Activated gamma-delta T cell treated with anti-CD3 and anti-CD28 coated beads, Interleukin-2, amount 50 U/mL, for 16 hours (primary cell): Measurements from ENCODE around the gene RNF123.

Experiments used
- DNase-seq: peaks from one replicate; pipeline ENCODE4 v3.0.0-alpha.2; 2020; ENCODE audit warnings: low read depth

RNF123 gene

DNA sequence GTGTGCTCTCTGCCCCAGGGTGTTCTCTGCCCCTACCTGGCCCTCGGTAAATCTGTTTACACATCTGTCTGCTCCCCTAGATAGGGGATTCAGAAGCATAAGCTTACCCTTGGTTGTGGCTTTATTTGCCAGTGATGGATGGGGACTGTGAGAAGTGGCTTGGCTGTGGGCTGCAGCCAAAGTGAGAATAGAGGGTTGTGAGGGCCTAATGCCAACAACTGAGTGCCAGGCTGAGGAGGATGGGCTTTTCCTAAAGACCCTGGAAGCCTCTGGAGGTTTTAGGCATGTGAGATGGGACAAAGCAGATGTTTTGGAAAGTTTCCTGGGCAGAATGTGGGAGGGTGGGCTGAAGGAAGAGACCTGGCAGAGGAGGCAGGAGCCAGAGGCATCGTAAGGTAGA is 30.6 kb upstream of the RNF123 start:
- DNase-seq = no peak

DNA sequence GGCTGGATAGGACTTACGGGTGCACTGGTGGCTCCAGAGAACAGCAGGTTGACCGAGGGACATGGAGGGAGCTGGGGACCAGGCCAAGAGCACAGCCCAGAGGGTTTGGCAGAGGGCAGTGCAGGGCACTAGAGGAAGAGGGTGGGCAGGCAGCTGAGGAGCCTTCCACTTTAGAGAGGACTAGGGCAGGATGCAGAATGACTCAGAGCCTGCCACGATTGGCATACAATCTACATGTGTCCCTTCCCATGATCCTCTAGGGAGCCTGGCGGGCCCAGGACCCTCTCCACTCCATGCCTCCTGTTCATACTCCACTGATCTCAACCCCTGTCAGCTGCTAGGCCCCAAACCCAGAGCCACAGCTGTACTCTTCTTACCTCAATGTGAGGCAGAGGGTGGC is 29.6 kb upstream of the RNF123 start:
- DNase-seq = no peak

DNA sequence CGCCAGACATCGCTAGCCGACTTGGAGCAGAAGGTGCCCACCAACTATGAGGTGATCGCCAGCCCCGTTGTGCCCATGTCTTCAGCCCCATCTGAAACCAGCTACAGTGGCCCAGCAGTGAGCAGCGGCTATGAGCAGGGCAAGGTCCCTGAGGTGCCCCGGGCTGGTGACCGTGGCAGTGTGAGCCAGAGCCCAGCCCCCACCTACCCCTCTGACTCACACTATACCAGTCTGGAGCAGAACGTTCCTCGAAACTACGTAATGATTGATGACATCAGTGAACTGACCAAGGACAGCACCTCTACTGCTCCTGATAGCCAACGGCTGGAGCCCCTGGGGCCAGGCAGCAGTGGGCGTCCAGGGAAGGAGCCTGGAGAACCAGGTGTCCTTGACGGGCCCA is 28.1 kb upstream of the RNF123 start:
- DNase-seq = no peak

DNA sequence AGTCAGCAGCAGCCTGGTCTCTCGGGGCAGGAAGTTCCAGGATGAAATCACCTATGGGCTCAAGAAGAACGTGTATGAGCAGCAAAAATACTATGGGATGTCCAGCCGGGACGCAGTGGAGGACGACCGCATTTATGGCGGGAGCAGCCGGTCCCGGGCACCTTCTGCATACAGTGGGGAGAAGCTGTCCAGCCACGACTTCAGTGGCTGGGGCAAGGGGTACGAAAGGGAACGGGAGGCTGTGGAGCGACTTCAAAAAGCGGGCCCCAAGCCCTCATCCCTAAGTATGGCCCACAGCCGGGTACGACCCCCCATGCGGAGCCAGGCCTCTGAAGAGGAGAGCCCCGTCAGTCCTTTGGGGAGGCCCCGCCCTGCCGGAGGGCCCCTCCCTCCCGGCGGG is 27.3 kb upstream of the RNF123 start:
- no peak for DNase-seq

DNA sequence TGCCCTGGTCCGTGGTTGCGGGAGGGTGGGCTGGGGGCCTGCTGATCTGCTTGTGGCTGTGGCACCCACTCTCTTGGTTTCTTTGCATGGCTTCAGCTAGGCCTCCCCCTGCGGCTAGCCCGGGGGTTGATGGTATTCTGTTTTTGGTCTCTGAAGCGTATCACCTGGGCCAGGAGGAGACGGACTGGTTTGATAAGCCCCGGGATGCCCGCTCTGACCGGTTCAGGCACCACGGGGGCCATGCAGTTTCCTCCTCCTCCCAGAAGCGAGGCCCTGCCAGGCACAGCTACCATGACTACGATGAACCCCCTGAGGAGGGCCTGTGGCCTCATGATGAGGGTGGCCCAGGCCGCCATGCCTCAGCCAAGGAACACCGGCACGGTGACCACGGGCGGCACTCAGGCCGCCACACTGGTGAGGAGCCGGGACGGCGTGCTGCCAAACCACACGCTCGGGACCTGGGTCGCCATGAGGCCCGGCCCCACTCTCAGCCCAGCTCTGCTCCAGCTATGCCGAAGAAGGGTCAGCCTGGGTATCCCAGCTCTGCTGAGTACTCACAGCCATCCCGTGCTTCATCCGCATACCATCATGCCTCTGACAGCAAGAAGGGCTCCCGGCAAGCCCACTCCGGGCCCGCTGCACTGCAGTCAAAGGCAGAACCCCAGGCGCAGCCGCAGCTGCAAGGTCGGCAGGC is 26.5 kb upstream of the RNF123 start:
- DNase-seq = no peak

DNA sequence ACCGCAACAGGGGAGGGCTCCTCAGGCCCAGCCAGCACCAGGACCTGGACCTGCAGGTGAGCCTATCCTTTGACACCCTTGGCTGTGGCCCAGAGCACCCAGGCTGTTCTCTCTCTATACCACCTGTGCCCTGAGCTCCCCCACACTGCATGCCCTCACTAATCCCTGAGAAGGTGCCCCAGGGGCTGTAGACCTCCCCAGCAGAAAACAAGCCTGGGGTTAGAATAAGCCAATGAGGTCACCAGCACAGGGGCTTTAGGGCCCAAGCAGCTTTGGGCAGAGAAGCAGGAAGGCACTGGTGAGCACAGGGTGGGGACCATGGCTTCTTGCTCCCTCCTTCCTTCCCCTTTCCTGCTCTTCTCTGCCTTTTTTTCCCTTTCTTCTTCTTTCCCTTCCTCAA is 25.5 kb upstream of the RNF123 start:
- no peak for DNase-seq

DNA sequence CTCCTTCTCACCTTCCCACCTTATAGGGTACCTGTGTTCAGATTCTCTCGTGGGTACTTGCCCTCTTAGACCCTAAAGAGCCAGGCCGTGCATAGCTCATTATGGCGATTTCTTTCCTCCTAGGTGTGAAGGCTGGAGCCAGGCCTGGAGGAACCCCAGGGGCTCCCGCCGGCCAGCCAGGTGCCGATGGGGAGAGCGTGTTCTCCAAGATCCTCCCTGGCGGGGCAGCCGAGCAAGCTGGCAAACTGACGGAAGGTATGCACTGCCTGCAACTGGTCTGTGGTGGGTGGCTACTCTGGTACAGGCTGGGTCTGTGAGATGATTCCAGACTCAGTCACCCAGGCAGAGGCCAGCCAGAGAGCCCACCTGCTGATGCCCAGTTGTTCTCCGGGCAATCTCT is 25.1 kb upstream of the RNF123 start:
- no peak for DNase-seq

DNA sequence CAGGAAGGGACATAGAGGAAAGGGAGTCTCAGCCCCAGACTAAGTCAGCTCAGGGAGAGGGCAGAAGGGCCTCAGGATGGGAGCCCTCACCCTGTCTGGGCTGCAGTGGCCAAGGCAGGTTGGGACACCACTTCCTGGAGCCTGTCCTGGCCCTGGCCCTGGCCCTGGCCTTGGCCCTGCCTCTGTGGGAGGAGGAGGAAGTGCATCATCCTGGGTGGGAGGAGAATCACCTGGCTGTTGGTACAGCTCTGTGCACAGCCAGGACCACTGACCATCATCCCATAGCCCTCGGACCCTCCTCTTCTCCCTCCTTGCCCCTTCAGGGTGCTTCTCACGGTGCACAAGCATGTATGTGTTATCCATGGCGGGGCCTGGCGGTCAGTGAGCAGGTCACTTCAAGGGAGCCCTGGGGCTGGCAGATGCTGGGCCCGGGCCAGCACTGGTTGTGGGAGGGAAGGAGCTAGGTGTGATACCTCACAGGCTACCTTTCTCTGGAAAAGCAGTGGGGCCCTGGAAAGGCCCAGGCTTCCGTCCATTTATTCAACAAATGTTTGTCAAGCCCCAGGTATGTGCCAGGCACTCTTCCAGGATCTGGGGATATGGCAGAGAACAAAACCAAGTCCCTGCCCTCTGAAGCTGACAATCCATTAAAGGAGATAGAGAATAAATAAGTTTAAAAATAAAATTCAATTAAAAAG is 23.4 kb upstream of the RNF123 start:
- DNase-seq = no peak

DNA sequence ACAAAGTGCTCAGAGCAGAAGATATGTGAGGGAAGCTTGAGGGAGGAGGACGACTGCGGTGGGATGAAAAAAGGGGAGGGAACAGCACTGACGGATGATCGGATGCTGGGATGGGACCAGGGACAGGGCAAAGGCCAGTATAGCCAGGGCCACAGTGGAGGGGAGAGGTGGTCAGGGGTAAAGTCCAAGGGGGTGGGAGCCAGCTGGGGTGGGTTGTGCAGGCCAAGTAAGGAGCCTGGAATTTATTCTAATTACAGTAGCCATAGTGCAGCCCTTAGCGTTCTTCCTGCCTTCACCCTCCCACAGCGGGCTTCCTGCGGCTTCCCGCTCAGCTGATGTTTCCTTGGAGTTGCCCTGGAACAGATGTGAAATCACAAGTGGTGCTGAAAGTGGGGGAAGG is 22.8 kb upstream of the RNF123 start:
- DNase-seq = no peak

DNA sequence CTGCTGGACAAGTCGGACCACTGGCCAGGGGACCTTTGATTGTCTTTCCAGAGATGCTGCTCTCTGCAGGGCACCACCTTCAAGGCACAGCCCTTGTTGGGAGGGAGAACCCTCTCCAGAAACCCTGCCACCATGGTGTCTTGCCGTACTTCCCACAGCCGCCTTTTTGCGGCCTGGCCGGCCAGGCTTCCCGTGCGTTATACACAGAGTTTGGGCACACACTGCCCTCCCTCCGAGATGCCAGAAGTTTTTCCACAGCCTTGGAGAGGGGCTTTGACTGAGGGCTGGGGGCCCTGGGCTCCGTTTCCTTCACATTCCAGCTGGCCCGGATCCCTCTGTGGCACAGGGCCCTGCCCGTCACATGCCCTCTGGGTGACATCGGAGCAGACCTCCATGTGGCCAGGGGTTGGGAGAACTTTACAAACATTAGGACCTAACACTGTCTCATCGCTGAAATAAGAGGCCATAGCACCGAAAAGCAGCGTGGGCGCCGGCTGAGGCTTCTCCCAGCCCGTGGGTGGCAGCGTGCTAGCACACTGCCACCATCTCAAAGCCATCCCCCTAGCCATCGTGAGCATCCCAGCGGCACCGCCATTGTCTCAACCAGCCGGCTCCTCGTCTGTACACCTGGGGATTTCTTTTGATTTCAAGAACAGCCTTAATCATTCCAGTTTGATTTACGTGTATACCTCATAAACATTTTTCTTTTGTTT is 21.5 kb upstream of the RNF123 start:
- no peak for DNase-seq

DNA sequence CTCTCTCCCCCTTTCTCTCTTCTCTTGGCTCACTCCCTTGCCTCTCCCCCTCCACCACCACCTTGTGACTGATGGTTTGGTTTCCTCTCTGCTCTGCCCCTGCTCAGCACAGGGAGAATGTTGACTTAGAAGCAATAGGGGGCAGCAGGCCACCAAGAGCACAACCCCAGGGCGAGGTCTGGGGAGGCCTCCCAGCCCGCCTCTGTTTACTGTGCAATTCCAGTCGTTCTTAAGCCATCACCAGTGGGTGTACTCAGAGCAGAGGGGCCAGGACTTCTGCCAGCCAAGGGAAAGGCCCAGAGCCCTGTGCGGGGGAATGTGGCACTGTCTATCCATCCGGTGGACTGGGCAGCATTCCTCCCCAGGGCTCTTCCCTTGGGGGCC is 21.0 kb upstream of the RNF123 start:
- no peak for DNase-seq

DNA sequence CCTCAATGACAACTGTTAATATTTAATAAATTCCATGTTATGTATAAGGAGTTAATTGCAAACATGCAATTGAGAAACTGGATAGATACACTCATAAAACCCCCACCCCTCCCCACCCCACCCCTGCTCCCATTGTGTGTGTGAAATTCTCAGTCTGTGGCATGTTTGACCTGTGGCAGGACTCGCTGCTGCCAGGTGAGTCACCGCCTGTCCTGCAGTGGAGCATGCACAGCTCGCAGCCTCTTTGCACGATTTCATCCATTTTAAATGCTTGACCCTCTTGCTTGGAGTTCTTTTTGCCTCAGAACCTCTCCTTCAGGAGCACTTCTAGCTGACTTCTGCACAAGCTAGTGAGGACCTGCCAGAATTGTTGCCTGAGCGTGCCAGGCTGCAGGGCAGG is 20.5 kb upstream of the RNF123 start:
- DNase-seq = no peak

DNA sequence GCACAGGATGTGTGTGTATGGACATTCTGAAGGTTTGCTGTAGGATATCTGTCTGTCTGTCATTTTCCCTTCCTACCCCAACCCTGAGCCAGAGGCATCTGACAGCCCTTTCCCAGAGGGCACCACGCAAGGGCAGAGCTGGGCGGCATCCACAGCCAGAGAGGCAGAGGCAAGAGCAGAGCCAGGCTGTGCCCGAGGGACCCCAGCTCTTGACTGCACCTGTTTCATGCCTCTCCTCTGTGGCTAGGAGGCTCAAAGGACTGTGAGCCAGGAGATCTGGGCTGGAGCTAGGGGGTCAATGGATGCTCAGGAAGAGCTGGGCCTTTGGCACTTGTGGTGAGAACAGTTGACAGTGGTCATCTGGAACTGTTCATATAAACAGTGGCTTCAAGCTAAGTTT is 20.0 kb upstream of the RNF123 start:
- DNase-seq = no peak

DNA sequence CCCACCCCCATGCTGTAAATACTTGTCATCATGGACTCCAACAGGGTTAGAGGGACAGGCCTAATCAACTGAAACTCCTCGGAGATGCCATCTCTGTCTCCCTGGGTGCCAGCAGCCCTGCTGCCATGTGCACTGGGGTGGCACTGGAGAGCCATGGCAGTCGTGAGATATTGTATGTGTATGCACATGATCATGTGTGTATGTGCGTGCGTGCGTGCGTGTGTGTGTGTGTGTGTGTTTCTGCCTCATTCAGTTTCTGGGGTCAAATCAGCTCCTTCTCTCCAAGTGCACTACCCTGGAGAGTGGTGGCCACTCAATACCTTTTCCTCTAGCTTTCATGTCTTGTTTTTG is 18.4 kb upstream of the RNF123 start:
- no peak for DNase-seq

DNA sequence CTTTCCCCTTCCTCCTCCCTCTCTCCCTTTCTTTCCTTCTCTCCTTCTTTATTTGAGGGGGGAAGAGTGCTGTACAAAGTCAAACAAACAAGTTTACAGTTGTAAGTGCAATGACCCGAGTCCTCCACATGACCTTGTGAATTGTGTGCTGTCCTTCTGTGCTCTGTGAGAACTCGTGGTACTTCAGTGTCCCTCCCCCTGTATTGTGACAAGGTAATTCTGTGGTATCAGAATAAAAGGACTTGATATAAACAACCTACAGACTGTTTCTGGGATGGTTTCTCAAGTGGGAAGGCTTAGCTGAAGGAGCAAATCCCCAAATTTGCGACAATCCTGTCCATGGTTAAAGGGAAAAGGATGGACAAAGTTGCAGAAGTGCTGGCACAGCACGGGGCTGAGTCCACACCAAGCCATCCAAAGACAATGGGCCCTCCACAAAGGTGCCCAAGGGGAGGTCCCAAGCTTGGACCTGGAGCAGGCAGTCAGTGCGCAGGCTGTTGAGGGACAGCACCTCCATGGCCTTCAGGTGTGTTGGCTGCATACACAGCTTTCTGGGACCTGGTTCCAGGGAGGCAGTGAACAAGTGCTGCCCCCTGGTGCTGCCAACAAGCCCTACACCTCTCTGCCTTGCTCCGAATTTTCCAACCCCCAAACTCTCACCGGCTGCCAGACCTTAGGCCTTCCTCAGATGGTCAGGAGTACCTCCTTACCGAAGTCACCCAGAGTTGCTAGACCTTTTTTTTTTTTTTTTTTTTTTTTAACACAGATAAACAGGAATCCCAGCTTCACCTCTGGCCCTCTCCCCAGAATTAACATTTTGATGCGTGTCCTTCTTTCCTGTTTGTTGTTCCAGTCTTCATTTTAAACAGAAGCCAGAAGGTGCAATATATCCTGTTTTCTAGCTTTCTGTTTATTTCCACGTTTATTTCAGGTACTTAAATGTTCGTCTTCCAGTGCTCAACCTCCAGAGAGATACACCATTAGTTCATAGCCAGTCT is 17.8 kb upstream of the RNF123 start:
- DNase-seq = peak; percentile 59

DNA sequence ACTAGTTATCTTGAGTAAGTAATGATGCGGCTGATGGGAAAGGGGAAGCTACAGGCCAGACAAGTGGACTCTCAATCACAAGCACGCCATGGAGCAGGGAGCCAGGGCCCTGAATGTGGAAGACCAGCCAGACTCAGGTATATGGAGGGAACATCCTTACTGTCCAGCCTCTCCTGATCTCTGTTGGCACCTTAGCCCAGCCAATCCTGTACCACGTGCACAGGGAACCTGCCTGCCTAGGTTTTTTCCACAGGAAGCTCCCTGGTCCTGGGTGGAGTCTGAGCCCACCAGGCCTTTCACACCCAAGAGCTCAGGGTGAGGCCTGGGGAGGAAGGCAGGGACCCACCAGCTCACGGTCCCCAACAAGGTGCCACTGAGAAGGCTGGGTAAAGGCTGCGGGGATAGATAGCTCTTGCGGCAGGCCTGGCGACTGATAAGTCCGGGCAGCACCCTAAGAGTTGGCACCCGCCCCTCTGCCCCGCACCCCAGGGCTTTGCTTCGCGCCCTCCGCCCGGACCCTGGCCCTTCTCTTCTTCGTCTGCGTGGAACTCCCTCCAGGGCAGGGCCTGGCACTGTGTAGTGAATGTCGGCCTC is 16.1 kb upstream of the RNF123 start:
- no peak for DNase-seq

DNA sequence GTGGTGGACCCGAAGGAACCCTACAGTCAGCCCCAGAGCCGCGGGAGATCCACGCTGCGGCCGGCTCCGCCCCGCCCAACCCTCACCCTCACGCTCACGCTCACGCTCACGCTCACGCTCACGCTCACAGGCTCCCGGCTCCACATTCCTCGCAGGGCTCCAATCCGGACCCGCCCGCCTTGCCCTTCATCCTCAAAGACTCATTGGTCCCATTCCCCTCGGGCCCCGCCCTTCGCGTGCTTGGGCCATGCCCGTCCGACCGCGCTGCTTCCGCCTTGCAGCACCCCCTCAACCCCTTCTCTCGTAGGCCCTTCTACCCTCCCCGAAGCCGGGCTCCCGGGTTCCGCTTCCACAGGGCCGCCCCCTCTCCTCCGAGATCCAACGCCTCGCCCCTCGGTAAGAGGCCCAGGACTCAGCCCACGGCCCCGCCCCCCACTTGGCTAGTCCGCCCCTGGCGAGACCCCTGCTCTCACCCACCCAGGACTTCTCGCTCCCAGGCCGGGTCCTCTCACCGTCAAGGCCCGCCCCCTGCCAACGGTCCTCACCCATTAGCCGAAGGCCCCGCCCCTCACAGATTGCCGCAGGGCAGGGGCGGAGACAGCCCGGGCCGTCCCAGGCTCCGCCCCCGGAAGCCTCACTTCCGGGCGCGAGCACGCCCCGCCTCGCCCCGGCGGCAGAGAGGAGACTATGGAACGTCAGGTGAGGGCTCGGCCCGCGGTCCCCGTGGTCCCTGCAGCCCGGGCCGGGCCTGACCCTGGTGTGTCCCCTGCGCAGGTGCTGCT is 15.5 kb upstream of the RNF123 start, which contains the start of gene APEH:
TSS of gene APEH (plus strand) at position 637 of the 782 bp plus-strand sequence. CDS start at position 688, 51 bp downstream.
- peak; percentile 97 for DNase-seq

DNA sequence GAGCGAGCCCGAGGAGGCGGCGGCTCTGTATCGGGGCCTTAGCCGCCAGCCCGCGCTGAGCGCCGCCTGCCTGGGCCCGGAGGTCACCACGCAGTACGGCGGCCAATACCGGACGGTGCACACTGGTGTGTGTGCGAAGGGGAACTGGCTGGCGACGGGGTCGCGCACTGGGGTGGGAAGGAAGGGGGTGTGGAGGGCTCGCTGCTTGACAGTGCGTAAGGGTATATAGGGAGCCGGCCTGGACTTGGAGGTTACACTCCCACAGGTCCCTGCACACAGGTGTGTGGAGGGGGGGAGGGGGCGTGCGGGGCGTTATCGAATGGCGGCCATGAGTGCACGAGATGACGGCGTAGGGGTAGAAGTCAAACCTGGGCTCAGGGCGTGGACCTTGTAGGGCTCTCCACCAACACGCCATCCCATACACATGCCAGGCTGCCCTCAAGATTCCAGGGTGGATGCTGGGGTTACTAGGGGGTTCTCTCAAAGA is 14.8 kb upstream of the RNF123 start:
- no peak for DNase-seq

DNA sequence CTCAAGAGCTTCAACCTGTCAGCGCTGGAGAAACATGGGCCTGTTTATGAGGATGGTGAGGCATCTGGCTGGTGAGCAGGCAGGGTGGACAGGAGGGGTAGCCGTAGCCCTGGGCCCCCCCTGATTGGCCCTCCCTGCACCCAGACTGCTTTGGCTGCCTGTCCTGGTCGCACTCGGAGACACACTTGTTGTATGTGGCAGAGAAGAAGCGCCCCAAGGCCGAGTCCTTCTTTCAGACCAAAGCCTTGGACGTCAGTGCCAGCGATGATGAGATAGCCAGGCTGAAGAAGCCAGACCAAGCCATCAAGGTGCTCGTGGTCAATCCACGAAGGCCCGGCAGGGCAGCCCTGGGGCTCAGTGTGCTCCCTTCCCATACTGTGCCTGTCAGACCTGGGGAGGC is 13.4 kb upstream of the RNF123 start:
- no peak for DNase-seq

DNA sequence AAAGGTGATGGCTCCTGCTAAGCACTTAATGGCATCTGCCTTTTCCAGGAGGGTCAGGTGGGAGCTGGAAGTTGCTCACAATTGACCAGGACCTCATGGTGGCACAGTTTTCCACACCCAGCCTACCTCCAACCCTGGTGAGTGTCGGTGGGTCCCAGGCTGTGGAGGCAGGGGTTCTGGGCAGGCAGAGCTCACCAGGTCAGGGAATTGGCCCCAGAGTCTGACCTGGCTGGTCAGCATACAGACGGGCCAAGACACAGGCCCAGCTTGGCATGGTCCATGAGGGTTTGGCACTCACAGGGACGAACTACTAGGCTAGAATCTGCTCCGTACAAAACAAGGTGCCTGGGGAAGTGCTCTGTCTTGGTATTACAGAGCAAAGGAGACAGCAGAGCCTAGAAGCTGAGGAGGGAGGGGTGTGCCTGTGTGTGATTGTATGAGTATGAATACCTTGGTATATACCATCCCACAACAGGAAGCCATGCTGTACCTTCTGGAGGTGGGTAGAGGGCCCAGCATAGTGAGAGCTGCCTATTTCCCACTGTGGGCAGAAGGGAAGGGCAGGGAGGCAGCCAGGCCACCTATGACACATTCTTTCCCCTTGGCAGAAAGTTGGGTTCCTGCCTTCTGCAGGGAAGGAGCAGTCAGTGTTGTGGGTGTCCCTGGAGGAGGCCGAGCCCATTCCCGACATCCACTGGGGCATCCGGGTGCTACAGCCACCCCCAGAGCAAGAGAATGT is 8.7 kb upstream of the RNF123 start:
- DNase-seq = no peak
